Fibroblast of the aortic adventitia (primary cell): ENCODE measurements around the gene TMEM74B. TPM values are rescaled to one million over a fixed set of nuclear protein-coding genes. Genes with fewer than 3 reads are reported as not detected.
A peak's percentile ranks its signal among the peaks of the same experiment; 100 is the strongest.

ENCODE experiments used
- DNase-seq: peaks from one replicate; pipeline ENCODE4 v3.0.0-alpha.2; 2010; ENCODE audit warnings: low read depth
- H3K4me3 ChIP-seq: 2 replicates; pipeline ENCODE4 v1.5.1; 2011; ENCODE audit warnings: low read depth, mild to moderate bottlenecking, control low read depth, low read length, moderate library complexity
- total RNA-seq: library from RNA; depleted of rRNA; stranded (reverse); fragments of >200 nt; gene quantifications from 2 replicates; pipeline ENCODE4 v1.2.3, GENCODE V29; 2012; ENCODE audit warnings: low replicate concordance
- TF ChIP-seq, protein P1 (sequence below): IDR thresholded peaks from 2 replicates; pipeline ENCODE4 v1.5.1; 2011; ENCODE audit warnings: mild to moderate bottlenecking, low read length, control low read depth, inconsistent platforms; ENCODE audit not compliant: insufficient read depth

The TMEM74B gene
- total RNA-seq, 1 donor = not detected

DNA sequence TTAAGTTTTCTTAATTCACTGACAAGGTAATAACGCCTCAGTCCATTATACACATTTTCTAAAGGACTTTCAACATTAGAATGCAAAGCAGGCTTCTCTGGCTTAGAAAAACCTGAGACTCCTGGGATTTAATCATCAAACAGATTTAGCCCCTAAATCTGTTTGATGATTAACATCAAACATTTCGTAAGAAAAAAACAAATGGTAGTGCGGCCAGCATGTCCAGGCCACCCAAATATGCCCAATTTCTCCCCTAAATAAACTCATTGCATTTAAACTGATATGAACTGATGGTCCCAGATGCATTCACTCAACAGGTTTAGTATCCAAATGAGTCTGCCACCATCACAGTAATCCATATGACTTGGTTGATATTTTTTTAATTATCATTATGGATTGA lies 6.2 kb downstream of the TMEM74B start:
- H3K4me3 ChIP-seq = no peak overlapping the region
- TF ChIP-seq, protein P1, sequence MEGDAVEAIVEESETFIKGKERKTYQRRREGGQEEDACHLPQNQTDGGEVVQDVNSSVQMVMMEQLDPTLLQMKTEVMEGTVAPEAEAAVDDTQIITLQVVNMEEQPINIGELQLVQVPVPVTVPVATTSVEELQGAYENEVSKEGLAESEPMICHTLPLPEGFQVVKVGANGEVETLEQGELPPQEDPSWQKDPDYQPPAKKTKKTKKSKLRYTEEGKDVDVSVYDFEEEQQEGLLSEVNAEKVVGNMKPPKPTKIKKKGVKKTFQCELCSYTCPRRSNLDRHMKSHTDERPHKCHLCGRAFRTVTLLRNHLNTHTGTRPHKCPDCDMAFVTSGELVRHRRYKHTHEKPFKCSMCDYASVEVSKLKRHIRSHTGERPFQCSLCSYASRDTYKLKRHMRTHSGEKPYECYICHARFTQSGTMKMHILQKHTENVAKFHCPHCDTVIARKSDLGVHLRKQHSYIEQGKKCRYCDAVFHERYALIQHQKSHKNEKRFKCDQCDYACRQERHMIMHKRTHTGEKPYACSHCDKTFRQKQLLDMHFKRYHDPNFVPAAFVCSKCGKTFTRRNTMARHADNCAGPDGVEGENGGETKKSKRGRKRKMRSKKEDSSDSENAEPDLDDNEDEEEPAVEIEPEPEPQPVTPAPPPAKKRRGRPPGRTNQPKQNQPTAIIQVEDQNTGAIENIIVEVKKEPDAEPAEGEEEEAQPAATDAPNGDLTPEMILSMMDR = no peak

DNA sequence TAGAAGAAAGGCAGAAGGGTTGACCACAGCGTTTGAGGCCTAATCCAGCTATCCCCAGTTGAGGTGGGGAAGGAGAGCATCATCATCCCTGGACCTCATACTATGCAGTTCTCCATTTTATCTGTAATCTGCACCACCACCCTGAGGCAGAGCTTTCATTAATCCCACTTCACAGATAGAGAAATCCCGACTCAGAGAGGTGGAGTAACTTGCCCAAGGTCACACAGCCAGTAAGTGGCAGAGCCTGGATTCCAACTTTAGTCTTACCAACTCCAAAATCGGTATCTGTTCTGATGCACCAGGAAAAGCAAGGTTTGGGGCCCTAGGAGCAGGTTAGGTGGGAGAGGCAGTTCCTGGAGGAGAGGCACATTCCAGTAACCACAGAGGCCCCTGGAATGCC lies 6.7 kb downstream of the TMEM74B start:
- TF ChIP-seq, protein P1 = no peak
- DNase-seq = no peak
- no peak overlapping the region for H3K4me3 ChIP-seq

More for the DNA sequence above, 6.2 kb downstream of the TMEM74B start:
- DNase-seq = no peak

DNA sequence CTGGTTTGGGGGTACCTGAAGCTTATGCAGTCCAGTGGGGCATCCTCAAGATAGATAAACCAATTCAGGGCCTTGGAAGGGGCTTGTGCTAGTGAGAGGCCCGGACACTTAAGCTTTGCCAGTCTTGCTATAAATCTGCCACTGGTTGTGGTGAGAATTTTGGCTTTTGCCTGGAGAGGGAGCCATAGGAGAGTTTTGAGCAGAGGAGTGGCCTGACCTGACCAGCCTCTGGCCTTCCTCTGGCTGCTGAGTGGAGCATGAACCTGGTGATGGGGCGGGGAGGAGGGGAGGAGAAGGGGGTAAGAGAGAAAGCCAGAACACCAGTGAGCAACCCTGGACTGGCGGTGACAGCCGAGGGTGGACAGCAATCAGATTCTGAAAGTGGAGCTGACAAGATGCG lies 7.1 kb downstream of the TMEM74B start:
- H3K4me3 ChIP-seq = no peak overlapping the region
- TF ChIP-seq, protein P1 = no peak
- DNase-seq = no peak

DNA sequence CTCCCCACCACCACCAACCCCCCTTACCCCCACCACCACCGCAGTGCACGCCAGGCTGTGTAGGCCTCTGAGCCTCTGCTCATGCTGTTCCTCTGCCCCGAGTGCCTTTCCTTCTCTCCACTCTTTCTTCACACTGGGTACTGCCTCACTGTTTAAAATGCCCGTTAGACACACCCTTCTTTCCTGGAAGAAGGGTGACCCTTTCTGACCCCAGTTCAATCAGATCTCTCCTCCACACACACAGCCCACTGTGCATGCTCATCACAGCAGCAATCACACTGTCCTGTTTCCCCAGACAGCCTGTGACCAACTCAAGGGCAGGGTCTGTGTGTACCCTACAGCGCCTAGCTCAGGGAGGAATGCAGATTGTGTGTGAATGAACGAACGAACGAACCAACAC lies 10.0 kb downstream of the TMEM74B start:
- TF ChIP-seq, protein P1 = no peak
- H3K4me3 ChIP-seq = no peak overlapping the region
- DNase-seq = no peak

DNA sequence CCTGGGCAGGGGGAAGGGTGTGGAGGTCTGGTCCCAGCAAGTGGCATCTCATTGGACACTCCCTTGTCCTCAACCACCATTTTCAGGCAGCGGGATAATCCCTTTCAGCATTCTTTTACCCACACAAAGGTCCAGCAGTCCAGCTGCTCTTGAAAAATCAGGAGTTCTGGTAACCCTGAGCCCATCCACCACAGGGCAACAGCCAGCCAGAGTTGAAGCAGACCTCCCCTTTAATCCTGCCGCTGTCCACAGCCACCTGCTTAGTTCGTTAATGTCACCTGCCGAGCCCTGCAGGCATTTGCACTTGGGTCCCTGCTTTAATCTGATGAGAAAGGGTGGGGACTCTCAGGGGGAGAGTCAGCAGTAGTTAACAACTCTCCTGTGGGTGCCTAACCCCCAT lies 11.1 kb downstream of the TMEM74B start:
- H3K4me3 ChIP-seq = no peak overlapping the region
- no peak for DNase-seq
- TF ChIP-seq, protein P1 = no peak

DNA sequence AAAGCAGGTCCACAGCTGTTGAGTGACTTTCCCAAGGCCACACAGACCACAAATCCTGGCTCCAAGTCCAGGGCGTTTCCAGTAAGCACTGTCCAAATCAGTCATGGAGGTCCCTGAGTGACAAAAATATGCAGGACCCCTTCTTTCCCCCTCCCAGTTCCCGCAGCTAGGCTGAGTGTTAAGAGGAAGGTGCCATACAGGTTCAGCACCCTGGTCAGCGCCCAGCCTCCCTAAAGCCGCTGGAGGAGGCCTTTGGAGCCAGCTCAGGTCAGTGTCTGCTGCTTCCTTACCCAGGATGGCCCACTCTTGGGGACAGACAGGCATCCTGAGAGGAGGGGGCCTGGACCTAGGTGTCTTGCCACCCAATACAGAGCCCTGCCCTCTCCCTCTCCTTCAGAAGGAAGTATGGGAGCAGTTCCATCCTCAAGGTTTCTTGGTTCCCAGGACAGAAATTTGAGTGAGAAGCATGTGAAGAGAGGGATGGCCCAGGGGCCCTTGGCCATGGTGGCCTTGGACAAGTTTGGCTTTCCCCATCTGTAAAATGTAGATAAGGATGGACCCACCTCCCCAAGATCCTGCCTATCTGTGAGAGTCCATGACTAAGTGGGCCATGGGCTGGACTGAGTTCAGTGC lies 13.2 kb downstream of the TMEM74B start:
- H3K4me3 ChIP-seq = no peak overlapping the region
- peak; percentile 38 for DNase-seq
- TF ChIP-seq, protein P1 = no peak

DNA sequence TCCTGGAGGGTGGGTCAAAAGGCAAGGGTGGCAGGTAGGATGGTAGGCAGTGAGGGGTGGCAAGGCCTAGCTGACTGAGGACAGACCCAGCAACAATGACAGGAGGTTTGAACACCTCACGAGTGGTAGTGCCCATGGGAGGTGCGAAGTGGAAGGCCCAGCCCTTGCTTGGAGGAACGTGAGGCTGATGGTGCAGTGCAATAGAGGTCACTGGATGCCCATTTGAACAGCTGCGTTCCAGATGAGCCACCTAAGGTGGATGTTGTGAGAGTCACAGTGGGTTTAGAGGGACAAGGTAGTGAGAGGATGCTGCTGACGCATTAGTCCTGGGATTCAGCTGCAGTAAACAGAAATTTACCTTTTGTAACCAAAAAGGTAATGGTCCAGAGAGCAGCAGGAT lies 15.6 kb downstream of the TMEM74B start:
- TF ChIP-seq, protein P1 = no peak
- no peak for DNase-seq
- no peak overlapping the region for H3K4me3 ChIP-seq
